Caco-2 (cell line): ENCODE data around the gene ASAP2. TPM values are rescaled to one million over a fixed set of nuclear protein-coding genes. Genes with fewer than 3 reads are reported as not detected.
A peak's percentile ranks its signal among the peaks of the same experiment; 100 is the strongest.

ENCODE experiments used
- BruUV-seq: library from RNA; stranded (reverse); fragments of 400-500 nt; replicated peaks from 2 replicates; lab custom pipeline; 2021; lab: Mats Ljungman, UMichigan
- CTCF ChIA-PET: fragments of 300-600 bp; sonication (Branson Sonifier 250); formaldehyde crosslinking; loops from one replicate; lab custom pipeline; 2022; ENCODE audit warnings: antibody characterized with exemption; lab: Charles Lee
- POLR2A ChIA-PET: fragments of 300-600 bp; sonication (Branson Sonifier 250); formaldehyde crosslinking; loops from one replicate; lab custom pipeline; 2022; ENCODE audit warnings: antibody characterized with exemption; lab: Charles Lee
- DNase-seq, 2 experiments: peaks; one replicate each; pipeline versions ENCODE4 v3.0.0 to v3.0.0-alpha.2; 2020 to 2022
- H3K27me3 ChIP-seq: replicated peaks from 2 replicates; pipeline ENCODE4 v1.6.0; 2011; ENCODE audit warnings: low read length; ENCODE audit not compliant: control insufficient read depth, insufficient read depth
- H3K36me3 ChIP-seq: 2 replicates; pipeline ENCODE4 v1.5.1; 2011; ENCODE audit warnings: low read length; ENCODE audit not compliant: control insufficient read depth, insufficient read depth
- H3K4me1 ChIP-seq: fragments of 250-450 bp; sonication (Bioruptor Pico); 2 replicates; pipeline ENCODE4 v1.5.1; 2020; ENCODE audit warnings: mild to moderate bottlenecking
- H3K4me3 ChIP-seq: 2 replicates; pipeline ENCODE4 v1.5.1; 2011; ENCODE audit warnings: low read depth, mild to moderate bottlenecking, control low read depth, low read length
- H3K9me3 ChIP-seq: fragments of 250-450 bp; sonication (Bioruptor Pico); 2 replicates; pipeline ENCODE4 v1.5.1; 2020; ENCODE audit warnings: mild to moderate bottlenecking, moderate library complexity
- H3K27ac Mint-ChIP-seq: one replicate; pipeline ENCODE4 v1.8.0; 2022; ENCODE audit warnings: mixed read lengths; ENCODE audit not compliant: unreplicated experiment
- H3K27me3 Mint-ChIP-seq: one replicate; pipeline ENCODE4 v1.8.0; 2022; ENCODE audit warnings: mixed read lengths; ENCODE audit not compliant: insufficient read depth, unreplicated experiment
- H3K36me3 Mint-ChIP-seq: one replicate; pipeline ENCODE4 v1.8.0; 2022; ENCODE audit warnings: mild to moderate bottlenecking, mixed read lengths; ENCODE audit not compliant: insufficient read depth, unreplicated experiment
- H3K4me1 Mint-ChIP-seq: one replicate; pipeline ENCODE4 v1.8.0; 2022; ENCODE audit warnings: low read depth, mixed read lengths; ENCODE audit not compliant: unreplicated experiment
- H3K4me3 Mint-ChIP-seq: one replicate; pipeline ENCODE4 v1.8.0; 2022; ENCODE audit warnings: mild to moderate bottlenecking, moderate library complexity, mixed read lengths; ENCODE audit not compliant: unreplicated experiment
- H3K9me3 Mint-ChIP-seq: one replicate; pipeline ENCODE4 v1.8.0; 2022; ENCODE audit warnings: mixed read lengths; ENCODE audit not compliant: unreplicated experiment
- CTCF ChIP-seq, 2 experiments: fragments of 200-600 bp in 1 of 2; IDR thresholded peaks; 1 replicate in 1 of 2; 2 replicates in 1 of 2; pipeline versions ENCODE4 v1.5.1 to v1.8.0; 2011 to 2022; ENCODE audit warnings: antibody characterized with exemption in 1 of 2, control low read depth in 1 of 2, inconsistent platforms in 1 of 2, low read depth in 1 of 2, low read length in 1 of 2, mild to moderate bottlenecking in 1 of 2, moderate library complexity in 1 of 2; ENCODE audit not compliant: insufficient read depth in 1 of 2, severe bottlenecking in 1 of 2, unreplicated experiment in 1 of 2
- intact Hi-C: fragments of 100-400 bp; cut with micrococcal nuclease; formaldehyde crosslinking; loops from one replicate; pipeline ENCODE4 v1.10.0; 2022; ENCODE audit not compliant: unreplicated experiment
- total RNA-seq: library from RNA; stranded (reverse); gene quantifications from 2 replicates; pipeline ENCODE4 v1.2.3, GENCODE V29; 2022

ASAP2 gene
- total RNA-seq, 1 experiment from 2014 or later, result 25.6 TPM

GRCh38 chr2:9170458-9171130, 36.0 kb upstream of the ASAP2 start:
- Mint-ChIP-seq H3K27ac (peak overlapping the region; percentile 55), H3K36me3 (peaks cover 7% of the 10 kb centered on the region), H3K4me1 (peaks cover 65% of the 10 kb centered on the region), H3K4me3 (peak overlapping the region; percentile 62), H3K9me3 (no peaks in the 10 kb centered on the region), H3K27me3 (no peaks in the 10 kb centered on the region)
- intact Hi-C loops, result no loop called here
- BruUV-seq, result no TSS peak
- peak; percentile 74 to 79 for DNase-seq
- CTCF ChIA-PET, result no interaction called here
- H3K4me3 ChIP-seq, result no peak overlapping the region
- H3K36me3 ChIP-seq, result no peaks in the 10 kb centered on the region
- no peaks in the 10 kb centered on the region for H3K27me3 ChIP-seq
- H3K9me3 ChIP-seq, result no peaks in the 10 kb centered on the region
- no peak for TF ChIP-seq CTCF (IDR thresholded peaks at IDR 0.05; ENCODE audit: insufficient read depth in 1 of 2, low read depth in 1 of 2, low read length in 1 of 2, severe bottlenecking in 1 of 2, unreplicated experiment in 1 of 2)
- POLR2A ChIA-PET, result no interaction called here
- peaks cover 55% of the 10 kb centered on the region for H3K4me1 ChIP-seq

GRCh38 chr2:9174771-9175437, 31.7 kb upstream of the ASAP2 start:
- CTCF ChIA-PET, result no interaction called here
- Mint-ChIP-seq H3K27ac (peak overlapping the region; percentile 35), H3K27me3 (no peaks in the 10 kb centered on the region), H3K4me1 (peaks cover 53% of the 10 kb centered on the region), H3K4me3 (no peak overlapping the region), H3K36me3 (peaks cover 19% of the 10 kb centered on the region), H3K9me3 (no peaks in the 10 kb centered on the region)
- peaks cover 53% of the 10 kb centered on the region for H3K4me1 ChIP-seq
- no TSS peak for BruUV-seq
- no peaks in the 10 kb centered on the region for H3K9me3 ChIP-seq
- DNase-seq, result no peak
- no peaks in the 10 kb centered on the region for H3K27me3 ChIP-seq
- H3K4me3 ChIP-seq, result no peak overlapping the region
- POLR2A ChIA-PET, result no interaction called here
- intact Hi-C loops, result no loop called here
- no peak for TF ChIP-seq CTCF (IDR thresholded peaks at IDR 0.05; ENCODE audit: insufficient read depth in 1 of 2, low read depth in 1 of 2, low read length in 1 of 2, severe bottlenecking in 1 of 2, unreplicated experiment in 1 of 2)
- no peaks in the 10 kb centered on the region for H3K36me3 ChIP-seq

GRCh38 chr2:9178110-9178903, 28.3 kb upstream of the ASAP2 start:
- CTCF ChIA-PET, result interaction anchor here (0.9 to 2.1 kb wide), 4 partner anchors 10 to 34 kb away, joined by 3 to 10 read pairs (median 6); no protein-coding TSS in a partner anchor
- peaks cover 38% of the 10 kb centered on the region for H3K4me1 Mint-ChIP-seq
- Histone ChIP-seq H3K4me3 (no peak overlapping the region), H3K4me1 (peaks cover 40% of the 10 kb centered on the region), H3K36me3 (no peaks in the 10 kb centered on the region), H3K9me3 (no peaks in the 10 kb centered on the region), H3K27me3 (no peaks in the 10 kb centered on the region)
- peaks cover 12% of the 10 kb centered on the region for H3K36me3 Mint-ChIP-seq
- POLR2A ChIA-PET, result interaction anchor here (1.0 kb wide), 1 partner anchor 10 kb away, joined by 3 read pairs; no protein-coding TSS in a partner anchor
- BruUV-seq, result no TSS peak
- TF ChIP-seq CTCF (IDR thresholded peaks at IDR 0.05; ENCODE audit: insufficient read depth in 1 of 2, low read depth in 1 of 2, low read length in 1 of 2, severe bottlenecking in 1 of 2, unreplicated experiment in 1 of 2), result peak; percentile 12 to 17
- H3K27ac Mint-ChIP-seq, result peak overlapping the region; percentile 99
- H3K9me3 Mint-ChIP-seq, result peaks cover 5% of the 10 kb centered on the region
- H3K27me3 Mint-ChIP-seq, result no peaks in the 10 kb centered on the region
- H3K4me3 Mint-ChIP-seq, result peak overlapping the region; percentile 72
- intact Hi-C loops, result loop anchor here (1.0 kb wide), 5 partner anchors 10 to 155 kb away; partner anchors contain the start of gene ASAP2
- DNase-seq, result peak; percentile 89 to 92
